Amniotic stem cell (primary cell): Measurements from ENCODE around the gene OR4C5.
"Not testable (repeated sequence)": the region's sequence is repeated elsewhere in the genome, so short reads cannot be mapped to it uniquely, and the experiment has no call there.

Source experiments
- DNase-seq: peaks from one replicate; lab custom pipeline; 2025; lab: John Stamatoyannopoulos, UW

Gene OR4C5

GRCh38 chr11:48366365-48366764 lies at the start of gene OR4C5:
Gene OR4C5 (minus strand): TSS chr11:48366465. CDS start chr11:48366465, 0 bp downstream.
- no peak for DNase-seq

- DNase-seq: no peak
Observed at GRCh38 chr11:48384670-48385069, 18.4 kb upstream of the OR4C5 start.

GRCh38 chr11:48384151-48384550 lies 17.9 kb upstream of the OR4C5 start:
- DNase-seq: not testable (repeated sequence)

GRCh38 chr11:48361289-48361688 lies 5.0 kb downstream of the OR4C5 start:
- DNase-seq: not testable (repeated sequence)

GRCh38 chr11:48354677-48355076 lies 11.6 kb downstream of the OR4C5 start:
- no peak for DNase-seq

- no peak for DNase-seq
Observed at GRCh38 chr11:48354013-48354412, 12.3 kb downstream of the OR4C5 start.

GRCh38 chr11:48346286-48346685 lies 20.0 kb downstream of the OR4C5 start:
- not testable (repeated sequence) for DNase-seq

- not testable (repeated sequence) for DNase-seq
Observed at GRCh38 chr11:48342505-48342904, 23.8 kb downstream of the OR4C5 start.

GRCh38 chr11:48341466-48341865 lies 24.8 kb downstream of the OR4C5 start:
- DNase-seq: no peak

- not testable (repeated sequence) for DNase-seq
Observed at GRCh38 chr11:48324620-48325019, 41.6 kb downstream of the OR4C5 start, which contains the start of gene OR4C3. Gene OR4C3 (plus strand): TSS chr11:48324920. CDS start chr11:48325022, 102 bp downstream.

- DNase-seq: not testable (repeated sequence)
Observed at GRCh38 chr11:48319813-48320212, 46.5 kb downstream of the OR4C5 start.
